Right lobe of liver (tissue), 6 donors: ENCODE data around the gene LUZP2. TPM values are rescaled to one million over a fixed set of nuclear protein-coding genes. Genes with fewer than 3 reads are reported as not detected.

ENCODE experiments used
- ATAC-seq, 4 donors: fragments of 200-7000 bp; cut with Tn5 transposase; one replicate each; pipeline ENCODE4 v1.9.1; 2020; ENCODE audit warnings: mild to moderate bottlenecking in 4 of 4, moderate library complexity in 4 of 4
- DNase-seq, 3 donors: peaks; one replicate each; pipeline ENCODE4 v3.0.0-alpha.2; 2020
- H3K27ac ChIP-seq, 3 donors: fragments of 200-600 bp; one replicate each; pipeline ENCODE4 v1.8.0; 2022
- H3K27me3 ChIP-seq, 2 donors: fragments of 200-600 bp; one replicate each; pipeline ENCODE4 v1.8.0; 2022
- H3K36me3 ChIP-seq, 4 donors: fragments of 200-600 bp; sonication (generic) in 1 of 4; one replicate each; pipeline versions ENCODE4 v1.5.1 to v1.8.0; 2017 to 2022; ENCODE audit warnings: control low read depth in 1 of 4
- H3K4me1 ChIP-seq, 4 donors: fragments of 200-600 bp; sonication (generic) in 1 of 4; one replicate each; pipeline versions ENCODE4 v1.5.1 to v1.8.0; 2017 to 2022; ENCODE audit warnings: control low read depth in 1 of 4
- H3K4me3 ChIP-seq, 3 donors: fragments of 200-600 bp; one replicate each; pipeline ENCODE4 v1.8.0; 2022
- H3K9me3 ChIP-seq, 4 donors: fragments of 200-600 bp; sonication (generic) in 1 of 4; one replicate each; pipeline versions ENCODE4 v1.5.1 to v1.8.0; 2017 to 2022; ENCODE audit warnings: control low read depth in 1 of 4
- CTCF ChIP-seq, 4 donors: fragments of 200-600 bp in 3 of 4; fragments of 450-650 bp in 1 of 4; IDR thresholded peaks; one replicate each; pipeline versions ENCODE4 v1.5.1 to v1.8.0; 2016 to 2022; ENCODE audit warnings: antibody characterized with exemption in 4 of 4, mild to moderate bottlenecking in 2 of 4
- POLR2A ChIP-seq: fragments of 450-650 bp; IDR thresholded peaks from one replicate; pipeline ENCODE4 v1.6.1; 2017; ENCODE audit warnings: antibody characterized with exemption, mild to moderate bottlenecking
- WGBS: methylation state at CpG from one replicate; pipeline ENCODE4 v1.1.6; 2018; ENCODE audit warnings: low coverage, low lambda C conversion rate; ENCODE audit not compliant: insufficient coverage; ENCODE audit errors: missing lambda C conversion rate; 5-methylcytosine and 5-hydroxymethylcytosine counted together
- intact Hi-C, 2 donors: fragments of 100-400 bp; cut with DNase I; formaldehyde crosslinking; loops; one replicate each; pipeline versions ENCODE4 v1.11.2 to v1.14.1; 2022
- total RNA-seq, 6 experiments: library from RNA; depleted of rRNA in 2 of 6; stranded (reverse); fragments of >200 nt in 2 of 6; fragmentation: NEBNext Ultra II Directional in 3 of 6; extraction: Animal tissue kit (Norgen Biotek cat#: 25700) in 3 of 6; gene quantifications; one replicate each; pipeline versions ENCODE4 v1.1.0 to v1.2.4, GENCODE V29; 2016 to 2023
- donor health status: DM: no; HTN: yes; CAD: no.
- donor health status: DM: no; HTN: no; CAD: no.
- donor health status: DM: no; HTN: no; CAD: no.
- donor health status: DM: no; HTN: yes; CAD: no.
- donor health status: DM: no; HTN: yes; CAD: no.

The LUZP2 gene
- total RNA-seq, 6 experiments from 2014 or later: not detected

GRCh38 chr11:24861440-24861839 lies 364.6 kb downstream of the LUZP2 start:
- no peak for ATAC-seq

GRCh38 chr11:24866743-24867142 lies 369.9 kb downstream of the LUZP2 start:
- Histone ChIP-seq H3K36me3 (no peaks in the 10 kb centered on the region), H3K27me3 (no peaks in the 10 kb centered on the region), H3K9me3 (no peaks in the 10 kb centered on the region), H3K4me3 (no peak overlapping the region), H3K4me1 (peaks cover 0 to 5% (median 0%) of the 10 kb centered on the region in 4 donors), H3K27ac (no peak overlapping the region)
- 62% methylated on average over 4 of the region's 4 CpGs for WGBS
- ATAC-seq: no peak
- DNase-seq: no peak
- intact Hi-C loops: no loop called here
- TF ChIP-seq CTCF (IDR thresholded peaks at IDR 0.05) (no peak), POLR2A (no peak)

More at GRCh38 chr11:24861440-24861839, 364.6 kb downstream of the LUZP2 start:
- Histone ChIP-seq H3K4me1 (no peaks in the 10 kb centered on the region), H3K9me3 (no peaks in the 10 kb centered on the region), H3K27me3 (no peaks in the 10 kb centered on the region), H3K36me3 (no peaks in the 10 kb centered on the region), H3K27ac (no peak overlapping the region), H3K4me3 (no peak overlapping the region)
- intact Hi-C loops: no loop called here
- WGBS: 75% methylated on average over 2 of the region's 6 CpGs
- no peak for DNase-seq
- TF ChIP-seq POLR2A: no peak
- no peak for TF ChIP-seq CTCF (IDR thresholded peaks at IDR 0.05)

- TF ChIP-seq CTCF (IDR thresholded peaks at IDR 0.05) (no peak), POLR2A (no peak)
- H3K27ac ChIP-seq: no peak overlapping the region
- H3K9me3 ChIP-seq: no peaks in the 10 kb centered on the region
- H3K4me3 ChIP-seq: peak overlapping the region in 1 of 3 donors; percentile 7
- peak; percentile 60 to 89 (median 82) for ATAC-seq
- H3K4me1 ChIP-seq: peaks cover 0 to 5% (median 0%) of the 10 kb centered on the region in 4 donors
- H3K36me3 ChIP-seq: no peaks in the 10 kb centered on the region
- DNase-seq: no peak
- WGBS: 9% methylated on average over 1 of the region's 1 CpG
- intact Hi-C loops: no loop called here
- H3K27me3 ChIP-seq: no peaks in the 10 kb centered on the region
Observed at GRCh38 chr11:24870048-24870447, 373.2 kb downstream of the LUZP2 start.

GRCh38 chr11:24872186-24872585 lies 375.3 kb downstream of the LUZP2 start:
- no peak for DNase-seq
- H3K4me3 ChIP-seq: no peak overlapping the region
- peak in 1 of 4 donors; percentile 37 for ATAC-seq
- no peak for TF ChIP-seq POLR2A
- TF ChIP-seq CTCF (IDR thresholded peaks at IDR 0.05): no peak
- H3K36me3 ChIP-seq: no peaks in the 10 kb centered on the region
- H3K9me3 ChIP-seq: no peaks in the 10 kb centered on the region
- intact Hi-C loops: no loop called here
- H3K4me1 ChIP-seq: peaks cover 0 to 5% (median 0%) of the 10 kb centered on the region in 4 donors
- H3K27me3 ChIP-seq: no peaks in the 10 kb centered on the region
- no peak overlapping the region for H3K27ac ChIP-seq
- 69% methylated on average over 2 of the region's 2 CpGs for WGBS
